HL-60 (cell line): Measurements from ENCODE around the gene GRIN1.

Experiments
- DNase-seq, 2 experiments: peaks; one replicate each; pipeline ENCODE4 v3.0.0-alpha.2; 2010 to 2020; ENCODE audit warnings: low read depth in 1 of 2, low spot score in 1 of 2
- H3K27ac ChIP-seq: fragments of 250-450 bp; sonication (Bioruptor Pico); replicated peaks from 2 replicates; pipeline ENCODE4 v1.5.1; 2020; ENCODE audit warnings: mild to moderate bottlenecking, moderate library complexity
- H3K27me3 ChIP-seq: fragments of 250-450 bp; sonication (Bioruptor Pico); 2 replicates; pipeline ENCODE4 v1.5.1; 2021; ENCODE audit warnings: mild to moderate bottlenecking, moderate library complexity; ENCODE audit not compliant: insufficient read depth, poor library complexity, severe bottlenecking
- H3K4me3 ChIP-seq: replicated peaks from 2 replicates; pipeline ENCODE4 v1.5.1; 2011; ENCODE audit warnings: mild to moderate bottlenecking, control low read depth, low read length; ENCODE audit not compliant: insufficient read depth
- GABPA ChIP-seq: IDR thresholded peaks from 2 replicates; pipeline ENCODE4 v1.6.1; 2012; ENCODE audit warnings: low read depth
- POLR2AphosphoS5 ChIP-seq: IDR thresholded peaks from 2 replicates; pipeline ENCODE4 v1.6.1; 2012; ENCODE audit warnings: low read depth
- REST ChIP-seq: IDR thresholded peaks from 2 replicates; pipeline ENCODE4 v1.6.1; 2012; ENCODE audit warnings: low read depth; ENCODE audit not compliant: insufficient replicate concordance
- SPI1 ChIP-seq: IDR thresholded peaks from 2 replicates; pipeline ENCODE4 v1.6.1; 2012; ENCODE audit warnings: low read depth, mild to moderate bottlenecking, borderline replicate concordance
- TF ChIP-seq, protein P1 (sequence below): IDR thresholded peaks from one replicate; pipeline ENCODE4 v1.5.1; 2011; ENCODE audit warnings: low read length, control low read depth, inconsistent platforms; ENCODE audit not compliant: insufficient read depth

The GRIN1 gene

DNA sequence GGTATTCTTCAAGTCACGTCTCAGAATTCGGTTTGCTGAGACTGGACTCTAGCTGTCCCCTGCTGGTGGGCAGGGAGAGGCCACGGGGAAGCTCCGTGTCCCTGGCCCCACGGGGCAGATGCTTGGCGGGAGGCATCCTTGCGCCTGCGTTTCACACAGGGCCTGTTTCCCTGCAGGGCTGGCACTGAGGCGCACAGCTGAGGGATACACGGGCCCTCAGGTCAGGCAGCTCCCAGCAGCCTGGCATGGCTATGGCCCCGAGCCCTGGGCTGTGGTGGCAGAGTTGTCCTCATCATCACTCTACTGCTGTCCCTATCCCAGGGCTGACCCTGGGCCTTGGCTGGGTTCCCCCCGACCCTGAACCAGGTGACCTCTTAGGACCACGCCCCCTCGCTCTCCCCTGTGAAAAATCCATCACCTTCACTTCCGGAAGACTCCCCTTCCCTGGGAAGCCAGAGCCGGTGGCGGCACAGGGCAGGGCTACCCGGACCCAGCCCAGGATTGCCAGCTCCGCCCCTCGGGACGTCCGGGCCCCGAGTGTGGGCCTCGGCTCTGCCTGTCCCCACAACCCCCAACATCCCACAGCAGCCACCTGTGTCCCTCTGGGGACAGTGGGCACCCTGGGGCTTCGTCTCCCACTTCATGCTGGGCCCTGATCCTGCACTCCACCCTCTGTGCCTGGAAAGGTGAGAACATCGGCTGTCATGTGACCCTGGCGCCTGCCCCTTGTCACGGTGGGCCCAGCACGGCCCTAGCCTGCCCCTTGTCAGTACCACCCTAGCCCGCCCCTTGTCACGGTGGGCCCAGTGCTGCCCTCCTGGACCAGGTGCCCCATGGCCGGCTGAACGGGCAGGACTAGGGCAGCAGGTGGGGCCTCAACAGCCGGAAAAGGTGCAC is 29.5 kb upstream of the GRIN1 start:
- H3K27me3 ChIP-seq = no peaks in the 10 kb centered on the region
- no peak for DNase-seq
- H3K27ac ChIP-seq = no peak overlapping the region
- no peak overlapping the region for H3K4me3 ChIP-seq
- TF ChIP-seq POLR2AphosphoS5 (0 out of 2 replicates have a peak, but pooled peaks have one; percentile 2), GABPA (no peak)

DNA sequence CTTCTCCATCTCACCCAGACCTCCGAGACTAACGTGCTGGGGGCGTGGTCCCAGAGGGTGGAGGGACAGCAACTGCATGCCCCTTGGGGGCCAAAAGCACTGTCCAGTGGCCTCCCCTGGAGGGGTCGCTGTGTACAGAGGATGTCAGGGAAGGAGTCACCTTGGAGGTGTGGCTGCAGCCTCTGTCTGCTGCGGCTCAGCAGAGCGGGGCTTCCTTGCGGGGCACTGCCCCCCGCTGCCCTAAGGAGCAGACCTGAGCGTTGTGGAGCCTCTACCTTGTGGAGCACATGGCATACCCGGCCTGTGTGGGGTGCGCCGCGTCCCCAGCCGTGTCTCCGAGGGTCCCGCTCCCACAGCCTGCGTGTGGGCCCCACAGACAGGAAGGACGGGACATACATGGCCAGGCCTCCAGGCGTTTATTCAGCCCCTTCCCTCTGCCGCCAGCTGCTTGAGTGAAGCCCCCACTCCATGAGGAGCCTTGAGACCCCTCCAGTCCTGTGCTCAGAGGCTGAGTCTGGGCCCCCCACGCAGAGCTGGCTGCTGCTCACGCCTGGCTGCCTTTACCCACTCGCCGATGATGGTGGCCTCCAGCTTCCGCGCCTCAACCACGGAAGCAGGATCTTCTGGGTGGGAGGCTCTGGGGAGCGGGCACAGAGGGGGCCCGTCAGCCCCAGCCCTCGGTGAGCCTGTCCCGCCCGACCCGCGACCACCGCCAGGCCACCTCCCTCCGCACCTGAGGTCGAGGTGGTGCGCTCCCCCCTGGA is 28.6 kb upstream of the GRIN1 start:
- no peak overlapping the region for H3K4me3 ChIP-seq
- no peaks in the 10 kb centered on the region for H3K27me3 ChIP-seq
- no peak overlapping the region for H3K27ac ChIP-seq
- TF ChIP-seq, protein P1, sequence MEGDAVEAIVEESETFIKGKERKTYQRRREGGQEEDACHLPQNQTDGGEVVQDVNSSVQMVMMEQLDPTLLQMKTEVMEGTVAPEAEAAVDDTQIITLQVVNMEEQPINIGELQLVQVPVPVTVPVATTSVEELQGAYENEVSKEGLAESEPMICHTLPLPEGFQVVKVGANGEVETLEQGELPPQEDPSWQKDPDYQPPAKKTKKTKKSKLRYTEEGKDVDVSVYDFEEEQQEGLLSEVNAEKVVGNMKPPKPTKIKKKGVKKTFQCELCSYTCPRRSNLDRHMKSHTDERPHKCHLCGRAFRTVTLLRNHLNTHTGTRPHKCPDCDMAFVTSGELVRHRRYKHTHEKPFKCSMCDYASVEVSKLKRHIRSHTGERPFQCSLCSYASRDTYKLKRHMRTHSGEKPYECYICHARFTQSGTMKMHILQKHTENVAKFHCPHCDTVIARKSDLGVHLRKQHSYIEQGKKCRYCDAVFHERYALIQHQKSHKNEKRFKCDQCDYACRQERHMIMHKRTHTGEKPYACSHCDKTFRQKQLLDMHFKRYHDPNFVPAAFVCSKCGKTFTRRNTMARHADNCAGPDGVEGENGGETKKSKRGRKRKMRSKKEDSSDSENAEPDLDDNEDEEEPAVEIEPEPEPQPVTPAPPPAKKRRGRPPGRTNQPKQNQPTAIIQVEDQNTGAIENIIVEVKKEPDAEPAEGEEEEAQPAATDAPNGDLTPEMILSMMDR = no peak
- TF ChIP-seq SPI1 (no peak), REST (no peak), GABPA (no peak), POLR2AphosphoS5 (no peak)
- no peak for DNase-seq

GRCh38 chr9:137110911-137111787 is 27.8 kb upstream of the GRIN1 start:
- H3K27ac ChIP-seq = no peak overlapping the region
- TF ChIP-seq SPI1 = no peak
- TF ChIP-seq REST = no peak
- no peak for TF ChIP-seq POLR2AphosphoS5
- TF ChIP-seq, protein P1 = no peak
- TF ChIP-seq GABPA = no peak
- no peak for DNase-seq
- H3K4me3 ChIP-seq = no peak overlapping the region
- H3K27me3 ChIP-seq = no peaks in the 10 kb centered on the region
